Posterior cingulate gyrus (tissue), 11 donors: ENCODE measurements around the gene SPEM3.
"Not testable (repeated sequence)": the region's sequence is repeated elsewhere in the genome, so short reads cannot be mapped to it uniquely, and the experiment has no call there.

Experiments
- DNase-seq, 10 donors: peaks; one replicate each; pipeline versions ENCODE4 v3.0.0 to v3.0.0-alpha.2; 2020 to 2021; ENCODE audit warnings: mixed read lengths in 3 of 10
- intact Hi-C: fragments of 100-400 bp; cut with DNase I; formaldehyde crosslinking; loops from one replicate; pipeline ENCODE4 v1.15.1; 2023

Gene SPEM3

DNA sequence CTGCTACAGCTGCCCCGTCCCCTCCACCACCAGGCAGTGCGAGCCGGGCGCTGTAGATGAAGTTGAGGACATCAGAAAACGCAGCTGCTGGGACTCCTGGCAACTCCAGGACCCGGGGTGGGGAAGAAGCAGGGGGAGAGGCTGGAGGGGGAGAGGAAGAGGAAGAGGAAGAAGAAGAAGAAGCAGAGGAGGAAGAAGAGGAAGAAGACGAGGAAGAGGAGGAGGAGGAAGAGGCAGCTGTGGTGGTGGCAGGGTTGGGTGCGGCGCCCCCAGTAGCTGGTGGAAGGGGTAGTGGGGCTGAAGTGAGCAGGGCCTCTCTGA lies 37.6 kb downstream of the SPEM3 start:
- no peak for DNase-seq
- intact Hi-C loops, result no loop called here

DNA sequence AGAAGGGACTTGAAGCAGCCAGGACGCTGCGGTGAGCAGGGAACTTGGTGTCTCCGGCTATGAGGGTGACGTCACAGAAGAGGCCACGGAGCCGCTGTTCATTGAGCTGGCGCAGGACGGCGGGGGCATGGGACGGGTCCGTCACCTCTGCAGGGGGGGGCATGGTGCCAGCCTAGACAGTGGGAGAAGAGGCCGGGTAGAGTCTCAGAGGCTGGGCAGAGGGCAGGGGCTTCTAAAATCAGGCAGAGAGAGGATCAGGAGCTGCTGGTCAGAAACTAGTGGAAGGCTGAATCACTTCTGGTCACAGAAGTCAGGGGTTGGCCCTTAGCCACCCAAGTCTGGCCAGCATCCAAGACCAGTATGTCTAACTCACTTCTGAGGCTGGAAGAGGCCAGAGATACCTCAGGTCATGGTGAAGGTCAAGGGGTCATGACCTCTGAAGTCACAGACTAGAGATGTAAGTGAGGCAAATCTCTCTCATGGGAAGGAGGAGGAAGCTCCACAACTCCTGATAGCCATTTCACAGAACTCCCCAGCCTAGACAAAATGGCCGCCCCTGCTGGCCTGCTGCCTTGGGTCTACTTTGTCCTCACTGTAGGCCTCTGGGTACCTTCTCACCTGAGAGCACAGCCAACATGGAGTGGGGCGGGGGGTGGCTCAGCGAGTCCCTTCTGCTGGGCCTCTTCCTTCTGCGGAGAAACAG lies 38.1 kb downstream of the SPEM3 start:
- intact Hi-C loops, result no loop called here
- DNase-seq, result peak in 3 of 10 donors; percentile 42 to 85 (median 49)

DNA sequence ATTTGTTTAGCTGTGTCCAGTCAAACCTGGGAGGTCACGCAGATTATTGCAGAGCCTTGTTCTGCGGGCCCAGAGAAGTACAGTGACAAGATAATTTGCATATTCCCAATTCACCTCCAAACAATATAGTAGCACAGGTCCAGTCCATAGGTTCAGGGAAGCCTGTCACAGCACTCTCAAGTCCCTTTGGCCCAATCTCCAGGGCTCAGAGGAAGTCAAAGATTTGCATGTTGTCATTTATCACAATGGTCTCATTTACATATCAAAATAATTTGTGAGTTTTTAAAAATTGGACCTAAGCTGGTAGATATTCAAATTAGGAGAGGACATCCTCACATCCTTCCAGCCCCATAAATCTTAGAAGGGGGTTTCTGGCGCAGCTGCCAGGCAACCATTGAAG lies 38.8 kb downstream of the SPEM3 start:
- intact Hi-C loops, result no loop called here
- DNase-seq, result no peak

DNA sequence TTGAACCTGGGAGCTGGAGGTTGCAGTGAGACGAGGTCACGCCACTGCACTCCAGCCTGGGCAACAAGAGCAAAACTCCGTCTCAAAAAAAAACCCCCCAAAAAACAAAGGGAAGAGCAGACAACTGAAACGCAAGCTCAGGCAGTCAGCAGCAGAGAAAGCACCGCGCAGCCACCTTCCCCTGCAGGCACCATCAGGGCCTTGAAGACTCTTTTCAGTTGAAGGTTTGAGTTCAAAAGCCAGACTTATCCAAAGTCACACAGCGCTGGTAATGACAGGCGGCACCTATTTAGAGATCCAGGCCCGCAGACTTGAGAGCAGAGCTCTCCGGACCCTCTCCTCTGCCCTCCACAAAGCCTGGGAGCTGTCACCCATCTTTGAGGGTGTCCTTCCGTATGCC lies 39.6 kb downstream of the SPEM3 start:
- no peak for DNase-seq
- intact Hi-C loops, result loop anchor here (1.0 kb wide), 1 partner anchor 8 kb away; no protein-coding TSS in a partner anchor

DNA sequence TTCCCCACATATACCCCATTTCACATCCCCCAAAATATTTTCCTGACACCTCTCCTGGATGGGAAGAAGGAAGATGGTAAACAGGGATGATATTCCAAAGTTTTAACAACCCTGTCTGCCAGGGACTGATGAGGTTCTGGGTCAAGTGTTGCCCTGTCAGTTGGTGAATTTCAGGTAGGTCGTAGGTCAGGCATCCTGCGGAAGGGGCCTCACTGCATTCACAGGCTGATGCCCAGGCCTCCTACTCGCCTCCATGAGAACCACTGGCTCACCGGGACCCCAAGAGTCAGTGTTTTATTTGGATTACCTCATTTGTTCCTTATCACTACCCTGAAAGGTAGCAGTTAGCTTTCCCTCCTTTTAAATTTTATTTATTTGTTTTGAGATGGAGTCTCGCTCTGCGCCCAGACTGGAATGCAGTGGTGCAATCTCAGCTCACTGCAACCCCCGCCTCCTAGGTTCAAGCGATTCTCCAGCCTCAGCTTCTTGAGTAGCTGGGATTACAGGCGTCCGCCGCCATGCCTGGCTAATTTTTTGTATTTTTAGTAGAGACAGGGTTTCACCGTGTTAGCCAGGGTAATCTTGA lies 40.2 kb downstream of the SPEM3 start:
- intact Hi-C loops, result loop anchor here (1.0 kb wide), 1 partner anchor 7 kb away; no protein-coding TSS in a partner anchor
- DNase-seq, result peak in 1 of 10 donors; percentile 12

DNA sequence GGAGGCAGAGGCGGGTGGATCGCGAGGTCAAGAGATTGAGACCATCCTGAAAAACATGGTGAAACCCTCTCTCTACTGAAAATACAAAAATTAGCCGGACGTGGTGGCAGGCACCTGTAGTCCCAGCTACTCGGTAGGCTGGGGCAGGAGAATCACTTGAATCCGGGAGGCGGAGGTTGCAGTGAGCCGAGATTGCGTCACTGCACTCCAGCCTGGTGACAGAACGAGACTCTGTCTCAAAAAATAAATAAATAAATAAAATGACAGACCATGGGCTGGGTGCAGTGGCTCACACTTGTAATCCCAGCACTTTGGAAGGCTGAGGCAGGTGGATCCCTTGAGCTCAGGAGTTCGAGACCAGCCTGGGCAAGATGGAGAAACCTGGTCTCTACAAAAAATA lies 41.2 kb downstream of the SPEM3 start:
- peak in 2 of 10 donors; percentile 3 to 57 for DNase-seq
- intact Hi-C loops, result not testable (repeated sequence)

DNA sequence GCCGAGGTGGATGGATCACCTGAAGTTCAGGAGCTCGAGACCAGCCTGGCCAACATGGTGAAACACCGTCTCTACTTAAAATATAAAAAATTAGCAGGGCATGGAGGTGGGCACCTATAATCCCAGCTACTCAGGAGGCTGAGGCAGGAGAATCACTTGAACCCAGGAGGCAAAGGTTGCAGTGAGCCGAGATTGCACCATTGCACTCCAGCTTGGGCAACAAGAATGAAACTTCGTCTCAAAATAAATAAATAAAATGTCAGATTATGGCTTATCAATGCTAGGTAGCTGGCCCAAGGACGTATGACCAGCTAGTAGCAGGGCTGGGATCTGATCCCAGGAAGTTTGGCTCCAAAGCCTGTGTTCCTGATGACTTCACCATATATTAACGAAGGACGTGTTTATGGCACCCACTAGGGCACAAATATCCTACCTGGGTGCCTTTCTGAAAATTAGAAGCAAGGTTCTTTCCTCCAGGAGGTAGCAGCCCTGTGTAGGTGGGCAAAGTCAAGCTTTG lies 41.9 kb downstream of the SPEM3 start:
- intact Hi-C loops, DNase-seq: not testable (repeated sequence)

DNA sequence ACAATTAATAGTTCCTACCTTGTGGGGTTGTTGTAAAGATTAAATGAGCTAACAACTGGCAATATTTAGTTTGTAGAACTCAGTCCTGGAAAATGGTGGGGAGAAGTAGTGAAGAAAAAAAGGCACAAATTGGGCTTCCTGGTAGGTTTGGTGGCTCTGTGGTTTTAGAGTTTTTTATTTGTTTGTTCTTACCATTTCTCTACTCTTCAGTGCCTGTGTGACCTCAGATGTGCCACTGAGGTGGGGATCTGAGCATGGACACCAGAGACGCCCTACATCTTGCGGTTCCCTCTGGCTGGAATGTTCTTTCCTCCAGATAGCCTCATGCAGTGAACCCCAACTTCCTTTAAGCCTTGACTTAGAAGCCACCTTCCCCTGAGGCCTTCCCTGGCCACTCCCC lies 43.1 kb downstream of the SPEM3 start:
- intact Hi-C loops, result no loop called here
- peak in 2 of 10 donors; percentile 3 to 7 for DNase-seq

DNA sequence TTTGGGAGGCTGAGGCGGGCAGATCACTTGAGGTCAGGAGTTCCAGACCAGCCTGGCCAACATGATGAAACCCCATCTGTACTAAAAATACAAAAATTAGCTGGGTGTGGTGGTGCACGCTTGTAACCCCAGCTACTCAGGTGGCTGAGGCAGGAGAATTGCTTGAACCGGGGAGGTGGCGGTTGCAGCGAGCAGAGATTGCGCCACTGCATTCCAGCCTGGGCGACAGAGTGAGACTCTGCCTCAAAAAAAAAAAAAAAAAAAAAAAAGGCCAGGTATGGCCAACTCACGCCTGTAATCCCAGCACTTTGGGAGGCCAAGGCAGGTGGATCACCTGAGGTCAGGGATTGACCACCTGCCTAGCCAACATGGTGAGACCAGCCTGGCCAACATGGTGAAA lies 46.1 kb downstream of the SPEM3 start:
- intact Hi-C loops, result not testable (repeated sequence)
- DNase-seq, result peak in 3 of 10 donors; percentile 20 to 57 (median 48)

DNA sequence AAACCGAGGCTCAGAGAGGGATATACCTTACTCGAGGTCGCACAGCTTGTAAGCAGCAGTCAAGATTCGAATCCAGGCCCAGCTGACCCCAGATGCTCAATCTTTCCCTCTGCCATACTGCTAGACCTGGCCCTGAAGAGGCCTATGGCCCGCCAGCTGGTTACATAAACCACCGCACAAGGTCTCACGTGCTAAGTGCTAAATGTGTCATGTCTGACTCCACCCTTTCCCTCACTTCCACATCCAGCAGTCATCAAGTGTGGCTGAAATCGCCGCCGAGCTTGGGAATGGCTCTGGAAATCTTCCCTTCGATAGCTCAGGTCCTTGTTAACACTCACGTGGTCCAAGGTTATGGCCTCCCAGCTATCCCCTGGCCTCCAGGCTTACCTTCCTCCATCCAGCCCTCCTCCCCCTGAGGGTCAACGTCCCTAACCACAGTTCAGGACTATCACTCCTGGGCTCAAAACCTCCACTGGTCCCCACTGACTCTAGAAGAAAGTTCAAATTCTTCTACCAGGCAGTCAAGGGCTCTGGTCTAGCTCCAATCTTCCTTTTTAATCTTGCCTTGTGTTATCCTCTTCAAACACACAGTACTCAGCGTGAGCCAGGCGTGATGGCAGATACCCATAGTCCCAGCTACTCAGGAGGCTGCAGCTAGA lies 47.2 kb downstream of the SPEM3 start:
- peak in 2 of 10 donors; percentile 65 to 66 for DNase-seq
- intact Hi-C loops, result loop anchor here (1.0 kb wide), 1 partner anchor 8 kb away; no protein-coding TSS in a partner anchor

DNA sequence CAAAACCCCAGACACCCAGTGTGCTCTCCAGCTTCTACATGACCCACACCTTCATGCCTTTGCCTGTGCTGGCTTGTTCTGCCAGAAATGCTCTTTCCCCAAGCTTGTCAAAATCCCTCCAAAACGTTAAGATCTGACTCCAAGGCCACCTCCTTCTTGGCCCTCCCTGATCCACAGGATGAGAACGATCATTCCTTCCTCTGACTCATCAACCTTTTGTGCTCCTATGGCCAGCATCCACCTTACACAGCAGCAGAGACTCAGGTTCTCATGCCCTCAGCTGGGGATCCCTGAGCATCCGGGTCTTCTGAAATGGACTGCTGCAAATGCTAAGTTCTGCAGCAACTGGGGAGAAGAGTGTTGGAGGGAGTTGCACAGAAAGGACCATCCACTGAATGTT lies 47.8 kb downstream of the SPEM3 start:
- peak in 2 of 10 donors; percentile 3 to 13 for DNase-seq
- intact Hi-C loops, result loop anchor here (1.0 kb wide), 1 partner anchor 8 kb away; no protein-coding TSS in a partner anchor

DNA sequence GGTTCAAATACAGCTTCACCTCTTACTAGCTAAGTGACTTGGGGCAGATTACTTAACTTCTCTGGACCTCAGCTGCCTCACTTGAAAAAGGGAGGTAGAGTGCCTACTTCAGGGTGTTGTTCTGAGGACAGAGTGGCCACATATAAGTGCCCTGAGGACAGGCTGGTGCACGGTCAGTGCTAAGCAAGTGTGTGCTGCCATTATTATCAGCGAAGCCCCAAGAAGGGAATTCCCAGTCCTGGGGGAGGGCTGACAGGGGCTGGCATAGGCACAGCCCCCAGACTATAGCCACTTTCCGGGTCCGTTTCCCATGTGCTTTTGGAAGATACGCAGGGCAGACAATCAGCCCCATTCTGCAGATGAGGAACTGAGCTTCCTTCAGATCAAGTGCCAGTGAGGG lies 48.3 kb downstream of the SPEM3 start:
- DNase-seq, result peak in 1 of 10 donors; percentile 15
- intact Hi-C loops, result loop anchor here (1.0 kb wide), 1 partner anchor 9 kb away; no protein-coding TSS in a partner anchor

DNA sequence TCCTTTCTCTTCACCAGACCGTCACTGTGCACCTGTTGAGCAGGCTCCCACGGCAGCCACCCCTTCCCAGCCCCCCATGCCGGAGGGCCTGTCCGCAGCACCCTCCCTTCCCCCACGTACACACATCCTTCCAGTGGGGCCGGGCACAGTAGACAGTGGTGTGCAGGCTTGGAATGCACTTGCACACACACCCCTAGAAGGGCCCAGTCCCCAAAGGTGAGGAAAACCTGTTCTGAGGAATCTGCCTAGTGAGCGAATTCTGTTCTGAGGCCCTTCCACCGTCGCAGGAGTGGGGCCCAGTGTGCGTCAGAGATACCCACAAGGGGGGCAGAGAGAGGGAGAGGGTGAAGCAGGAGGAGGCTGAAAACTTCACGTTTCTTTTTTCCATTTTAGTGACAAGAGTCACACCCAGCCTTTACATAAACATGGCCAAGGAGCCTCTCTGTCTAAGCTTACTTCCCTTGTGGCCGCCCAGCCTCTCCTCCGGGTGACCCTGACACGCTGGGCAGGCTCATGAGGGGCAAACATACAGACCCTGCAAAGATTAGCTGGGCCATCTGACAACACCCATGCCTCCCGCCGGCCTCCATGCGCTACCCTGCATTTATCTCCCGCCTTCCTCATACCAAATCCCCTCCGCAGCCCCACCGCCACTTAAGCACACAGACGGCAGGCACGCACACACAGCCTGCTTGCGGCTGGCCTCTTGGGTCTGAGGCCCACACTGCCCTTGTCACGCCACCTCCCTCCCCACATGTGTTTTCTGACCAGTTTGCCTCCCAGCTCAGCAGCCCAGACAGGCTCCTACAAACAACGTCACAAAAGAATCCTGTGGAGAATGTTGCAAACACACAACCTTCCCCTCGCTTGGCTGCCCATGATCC lies 49.0 kb downstream of the SPEM3 start:
- intact Hi-C loops, result no loop called here
- DNase-seq, result peak in 6 of 10 donors; percentile 23 to 85 (median 38)

DNA sequence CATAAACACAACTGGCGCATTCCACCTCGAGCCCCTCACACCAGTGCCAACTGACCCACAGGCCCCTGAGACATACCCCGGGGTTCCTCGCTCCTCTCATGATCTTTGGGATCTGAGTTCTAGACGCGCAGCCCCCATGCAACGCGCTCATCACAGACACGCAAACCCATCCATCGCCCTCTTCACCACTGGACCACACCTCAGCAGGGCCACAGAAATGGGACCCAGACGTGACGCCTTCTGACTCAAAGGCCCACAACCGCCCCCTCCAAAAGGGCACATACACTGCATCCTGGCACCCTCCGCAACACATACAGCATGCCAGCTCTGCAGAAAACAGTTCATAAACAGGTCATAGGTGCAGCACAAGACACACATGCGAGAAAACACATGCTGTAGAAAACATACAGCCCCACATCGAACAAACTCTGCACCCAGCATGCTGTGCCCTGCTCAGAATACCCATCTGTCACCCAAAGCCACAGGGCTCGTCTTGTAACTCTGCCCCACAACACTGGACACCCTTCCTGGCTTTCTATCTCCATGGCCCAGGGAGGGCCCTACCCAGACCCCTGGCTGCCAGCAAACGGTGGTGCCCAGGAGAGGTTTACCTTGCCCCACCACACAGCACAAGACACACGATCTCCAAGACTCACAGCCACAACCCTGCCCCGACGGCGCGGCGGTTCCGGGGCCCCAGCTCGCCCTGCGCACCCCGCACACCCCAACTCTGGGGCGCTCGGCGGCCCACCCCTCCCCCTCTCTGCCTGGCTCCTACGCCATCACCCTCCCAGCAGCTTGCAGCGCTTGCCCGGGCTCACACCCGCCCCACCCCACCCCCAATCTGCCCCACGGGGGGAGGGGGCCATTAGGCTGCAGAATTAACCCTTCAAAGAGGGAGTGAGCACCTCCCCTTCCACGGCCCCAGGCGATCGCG lies 49.9 kb downstream of the SPEM3 start:
- DNase-seq, result peak; percentile 45 to 91 (median 60)
- intact Hi-C loops, result no loop called here

DNA sequence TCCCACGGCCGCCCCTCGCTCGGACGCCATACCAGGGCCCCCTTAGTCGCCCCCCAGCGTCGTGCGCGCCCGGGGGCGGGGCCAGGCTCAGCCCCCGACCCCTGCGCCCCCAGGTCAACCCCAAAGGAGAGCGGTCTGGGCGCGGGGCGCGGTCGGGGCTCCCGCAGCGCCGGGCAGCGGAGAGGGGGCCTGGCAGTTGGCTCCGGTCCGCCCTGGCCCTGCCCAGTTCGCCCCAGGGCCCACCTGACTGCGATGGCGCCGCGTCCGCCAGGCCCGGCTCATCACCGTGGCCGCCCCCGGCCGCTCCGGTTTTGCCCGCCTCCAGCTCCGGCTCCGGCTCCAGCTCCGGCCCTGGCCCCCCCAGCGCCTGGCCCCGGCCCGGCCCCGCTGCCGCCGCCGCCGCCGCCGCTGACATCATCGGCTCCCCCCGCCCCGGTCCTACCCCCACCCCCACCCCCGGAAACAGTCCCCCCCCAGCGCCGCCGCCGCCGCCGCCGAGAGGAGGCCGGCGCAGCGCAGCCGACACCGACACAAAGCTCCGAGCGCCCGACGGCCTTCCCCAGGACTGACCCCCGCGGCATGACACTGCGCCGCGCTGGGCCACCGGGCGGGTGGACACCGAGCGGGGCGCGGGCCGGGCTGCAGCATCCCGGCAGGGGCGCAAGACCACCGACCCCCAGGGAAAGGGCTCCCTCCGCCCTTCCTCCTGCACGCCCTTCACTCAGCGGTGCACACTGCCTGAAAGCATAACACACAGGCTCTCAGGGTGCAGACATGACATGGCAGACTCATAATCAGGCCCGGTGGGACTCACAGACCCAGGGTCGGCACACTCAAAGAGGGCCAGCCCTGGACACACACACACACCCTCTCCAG lies 50.8 kb downstream of the SPEM3 start, which contains the start of gene ZBTB4:
TSS of gene ZBTB4 (minus strand) at position 419 of the 876 bp plus-strand sequence. CDS start 12,830 bp downstream, outside the sequence.
- peak; percentile 37 to 93 (median 57) for DNase-seq
- intact Hi-C loops, result loop anchor here (10.0 kb wide), 1 partner anchor 125 kb away; the partner anchor contains the start of genes KCTD11 and TMEM95

DNA sequence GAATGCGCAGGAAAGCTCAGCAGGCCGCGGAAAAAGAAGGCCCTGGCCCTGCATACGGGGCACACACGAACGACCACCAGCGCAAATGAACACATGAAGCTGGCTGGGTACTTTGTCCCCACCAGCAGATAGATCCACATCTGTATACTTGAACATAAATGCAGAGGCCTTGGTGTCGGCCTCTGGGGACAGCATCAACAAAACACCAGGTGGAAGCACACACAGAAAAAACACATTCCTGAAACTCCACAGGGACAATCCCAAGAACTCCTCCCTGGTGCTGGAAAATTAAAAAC lies 51.4 kb downstream of the SPEM3 start:
- intact Hi-C loops, result loop anchor here (10.0 kb wide), 1 partner anchor 125 kb away; the partner anchor contains the start of genes KCTD11 and TMEM95
- peak in 1 of 10 donors; percentile 64 for DNase-seq

DNA sequence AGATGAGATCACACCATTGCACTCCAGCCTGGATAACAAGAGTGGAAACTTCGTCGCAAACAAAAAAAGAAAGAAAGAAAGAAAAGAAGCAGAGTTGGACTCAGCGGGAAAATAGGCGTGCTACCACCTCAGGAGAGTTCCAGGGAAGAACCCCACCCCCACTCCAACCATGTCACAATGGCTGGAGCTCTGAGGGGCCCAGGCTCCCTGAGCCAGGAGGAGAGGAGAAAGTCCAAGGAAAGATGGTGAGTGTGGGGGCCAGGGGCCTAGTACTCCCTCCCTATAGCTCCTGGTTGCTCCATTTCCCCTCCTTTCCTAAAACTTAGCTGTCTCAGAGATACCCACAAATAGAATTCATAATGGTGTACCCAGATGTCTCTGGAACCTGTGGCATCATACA lies 52.6 kb downstream of the SPEM3 start, which contains the start of gene SLC35G6:
TSS of gene SLC35G6 (plus strand) at position 172 of the 400 bp plus-strand sequence. CDS start at position 243, 71 bp downstream.
- intact Hi-C loops, result loop anchor here (10.0 kb wide), 1 partner anchor 126 kb away; the partner anchor contains the start of genes KCTD11 and TMEM95
- peak in 1 of 10 donors; percentile 24 for DNase-seq
